Adipose tissue (tissue), 3 donors: Measurements from ENCODE around the gene CAPZB. TPM values are rescaled to one million over a fixed set of nuclear protein-coding genes. Genes with fewer than 3 reads are reported as not detected.

Experiments used
- H3K27ac ChIP-seq: one replicate; pipeline ENCODE4 v1.5.1; 2013; ENCODE audit warnings: low read depth, low read length
- WGBS, 3 donors: extraction: QIAGEN DNeasy Blood & Tissue Kit; methylation state at CpG; one replicate each; pipeline ENCODE4 v1.1.7; 2013; 5-methylcytosine and 5-hydroxymethylcytosine counted together
- polyA plus RNA-seq, 3 donors: library from polyadenylated mRNA; stranded (reverse); fragments of 200-250 nt; gene quantifications; one replicate each; pipeline ENCODE4 v1.2.3, GENCODE V29; 2013
- donor health status: healthy with polysubstance abuse.
- donor health status: Bipolar disorder and iron deficiency.
- donor health status: healthy.

The CAPZB gene
- polyA plus RNA-seq, 3 donors = 69.7 to 265 (median 214) TPM

DNA sequence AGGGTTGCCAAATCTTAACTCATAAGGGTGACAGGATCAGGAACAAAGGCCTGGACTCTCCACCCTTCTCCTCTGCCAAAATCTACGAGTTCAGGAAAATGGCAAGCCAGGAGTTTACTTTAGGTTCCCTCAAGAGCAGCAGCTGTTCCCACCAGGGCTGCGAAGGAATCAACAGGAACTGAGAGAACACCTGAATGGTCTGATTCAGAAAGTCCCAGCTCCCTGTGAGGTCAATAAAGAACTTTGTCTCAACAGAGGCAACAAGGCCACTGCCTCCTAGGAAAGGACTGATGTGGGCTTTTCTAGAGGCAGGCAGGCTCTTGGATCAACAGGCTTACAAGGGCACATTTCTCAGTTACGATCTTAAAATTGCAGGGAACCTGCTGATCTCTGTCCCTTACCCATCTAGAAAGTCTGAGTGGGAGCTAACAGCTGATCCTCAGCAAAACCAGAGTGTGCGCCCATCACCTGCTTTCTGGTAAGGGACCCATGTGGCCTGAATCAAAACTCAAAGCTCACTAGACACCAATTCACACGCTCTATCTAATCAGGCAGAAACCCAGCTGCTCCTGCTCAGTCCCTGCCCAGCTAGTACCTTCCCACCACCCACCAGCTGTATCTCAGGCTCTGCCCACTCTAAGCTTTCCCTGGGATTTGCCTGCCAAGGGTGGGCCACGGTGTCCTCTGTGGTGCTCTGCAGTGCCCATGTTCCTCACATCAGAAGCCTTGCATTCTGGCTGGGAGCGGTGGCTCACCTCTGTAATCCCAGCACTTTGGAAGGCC lies 83.1 kb downstream of the CAPZB start:
- 70 to 85% (median 82%) methylated on average over 7 of the region's 7 CpGs for WGBS, 3 donors
- H3K27ac ChIP-seq = no peak overlapping the region

DNA sequence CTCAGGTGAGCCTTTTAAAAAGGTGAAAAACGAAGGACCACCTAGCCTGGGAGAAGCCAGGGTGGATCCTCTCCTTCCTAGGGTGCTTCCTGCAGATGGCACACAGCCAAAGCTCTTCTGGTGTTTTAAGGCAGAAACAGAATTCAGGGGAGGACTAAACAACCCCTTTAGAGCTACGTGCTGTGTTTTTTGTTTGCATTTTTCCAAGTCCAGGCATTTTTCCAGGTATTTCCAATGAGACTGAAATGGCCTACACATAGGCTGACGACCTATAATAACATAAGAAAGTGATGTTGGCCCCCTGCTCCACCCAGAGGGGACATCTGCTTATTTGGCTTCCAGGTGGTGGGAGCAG lies 83.8 kb downstream of the CAPZB start:
- 67 to 76% (median 74%) methylated on average over 3 of the region's 3 CpGs for WGBS, 3 donors
- H3K27ac ChIP-seq = no peak overlapping the region

DNA sequence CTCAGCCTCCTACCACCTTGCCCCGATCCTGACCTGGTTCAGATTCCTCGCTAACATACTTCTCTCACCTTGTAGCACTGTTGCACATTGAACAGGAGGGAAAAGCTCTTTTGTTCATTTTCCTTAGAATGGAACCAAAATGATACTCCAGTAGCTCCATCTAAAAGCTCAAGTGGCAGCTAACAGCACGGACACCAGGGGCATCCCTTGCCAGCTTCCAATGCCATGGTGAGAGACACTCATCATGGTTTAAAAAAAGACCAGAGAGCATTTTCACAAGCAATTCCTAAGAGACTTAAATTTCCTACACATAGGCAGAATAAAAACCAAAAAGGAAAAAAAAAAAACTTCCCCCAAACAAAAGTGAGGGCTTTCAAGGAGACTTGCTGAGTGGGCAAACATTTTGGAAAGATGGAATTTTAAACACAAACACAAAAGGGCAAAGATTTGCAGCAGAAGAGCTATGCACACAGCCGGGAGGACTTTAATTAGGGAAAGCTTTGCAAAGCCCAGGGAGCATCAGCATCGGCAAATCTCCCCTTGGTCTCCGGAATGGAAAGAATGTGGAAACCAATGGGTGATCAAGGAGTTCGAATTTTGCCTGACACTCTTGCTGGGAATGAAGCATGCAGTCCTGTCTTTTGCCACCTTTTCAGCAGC lies 84.3 kb downstream of the CAPZB start:
- no peak overlapping the region for H3K27ac ChIP-seq
- WGBS, 3 donors = 71 to 83% (median 78%) methylated on average over 7 of the region's 7 CpGs

DNA sequence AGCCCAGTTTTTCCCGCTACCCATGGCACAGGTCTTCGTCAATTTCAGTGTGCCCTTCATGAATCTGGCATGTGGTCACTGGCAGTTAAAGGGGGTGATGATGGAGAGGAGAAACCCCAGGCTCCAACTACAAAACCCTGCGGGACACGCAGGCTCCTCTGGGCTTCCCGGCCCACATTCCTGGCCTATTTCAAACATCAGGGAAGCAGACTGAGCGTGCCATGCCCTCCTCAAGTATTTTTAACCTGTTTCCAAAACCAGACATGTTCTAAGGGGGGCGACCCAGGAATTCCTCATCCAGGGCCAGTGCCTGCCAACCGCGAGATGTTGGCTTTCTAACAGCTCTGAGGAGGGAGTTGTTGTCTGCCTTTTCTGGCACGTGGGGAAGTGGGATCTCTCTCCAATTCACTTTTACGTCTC lies 85.1 kb downstream of the CAPZB start:
- H3K27ac ChIP-seq = no peak overlapping the region
- WGBS, 3 donors = 82 to 89% (median 89%) methylated on average over 11 of the region's 11 CpGs

DNA sequence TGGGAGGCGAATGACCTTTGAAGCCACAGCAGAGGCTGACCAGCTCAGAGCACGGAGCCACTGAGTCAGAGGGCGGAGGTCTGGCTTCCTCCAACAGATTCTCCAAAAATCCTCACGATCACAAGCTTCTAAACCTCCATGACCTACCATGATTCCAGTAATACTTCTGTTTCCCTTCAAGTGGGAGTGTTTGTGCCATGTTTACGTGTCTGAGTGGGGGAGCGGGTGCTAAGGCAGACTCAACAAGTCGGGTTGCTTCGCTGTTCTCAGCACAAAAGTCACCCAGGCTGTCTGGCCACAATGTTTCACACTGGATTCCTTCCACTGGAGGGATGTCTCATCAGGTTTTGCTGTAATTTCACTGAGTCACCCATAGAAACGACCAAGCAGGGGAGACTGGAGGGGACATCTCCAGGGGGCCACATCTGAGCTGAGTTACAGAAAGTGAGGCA lies 87.0 kb downstream of the CAPZB start:
- 73 to 87% (median 78%) methylated on average over 9 of the region's 9 CpGs for WGBS, 3 donors
- no peak overlapping the region for H3K27ac ChIP-seq

DNA sequence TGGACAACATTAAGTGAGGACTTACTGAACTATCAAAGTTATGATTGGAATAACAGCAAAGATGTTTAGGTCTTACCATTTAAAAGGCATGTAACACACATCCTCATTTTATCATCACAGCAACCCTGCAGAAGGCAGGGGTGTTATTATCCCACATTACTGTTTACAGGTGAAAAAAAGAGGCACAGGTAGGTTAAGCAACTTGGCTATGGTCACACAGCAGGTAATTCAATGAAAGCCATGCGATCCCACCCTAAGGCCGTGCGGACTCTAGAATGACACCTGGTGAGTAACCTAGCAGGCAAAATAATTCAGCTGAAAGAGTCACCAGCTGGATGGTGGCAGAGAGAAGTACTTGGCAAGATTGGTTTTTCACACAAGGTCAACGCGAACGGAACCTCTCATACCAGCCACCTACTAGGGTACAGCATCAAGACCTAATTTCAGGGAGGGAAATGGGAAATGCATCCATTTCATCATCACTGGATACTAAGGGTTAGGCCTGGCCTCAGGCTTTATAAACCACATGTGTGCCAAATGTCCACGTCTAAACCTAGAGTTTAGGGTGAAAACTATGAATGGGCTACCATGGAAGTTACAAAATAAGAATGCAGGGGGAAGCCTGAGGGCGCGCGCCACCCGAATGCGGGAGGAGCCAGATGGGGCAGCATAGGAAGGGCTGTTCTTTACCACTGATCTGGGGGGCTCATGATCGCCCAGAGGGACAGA lies 88.0 kb downstream of the CAPZB start:
- 89 to 94% (median 90%) methylated on average over 13 of the region's 13 CpGs for WGBS, 3 donors
- H3K27ac ChIP-seq = no peak overlapping the region

DNA sequence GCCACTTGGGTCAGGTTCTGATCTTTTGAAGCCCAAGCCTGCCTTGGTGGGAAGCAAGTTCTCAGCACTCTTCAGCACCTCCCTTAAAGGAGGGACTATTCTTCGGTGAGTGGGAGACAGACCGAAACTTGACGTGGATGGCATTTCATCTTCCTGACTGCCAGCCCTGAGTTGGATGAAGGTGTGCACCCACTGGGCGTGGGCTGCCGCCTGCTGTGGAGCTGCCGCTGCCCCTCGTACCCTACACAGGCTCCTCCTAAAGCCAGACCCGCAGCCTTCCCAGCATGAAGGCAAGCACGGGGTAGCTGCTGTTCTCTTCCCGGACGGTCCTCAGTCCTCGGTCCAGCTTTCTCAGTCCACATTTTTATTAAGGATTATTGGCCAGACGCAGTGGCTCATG lies 89.1 kb downstream of the CAPZB start:
- 91 to 94% (median 92%) methylated on average over 13 of the region's 13 CpGs for WGBS, 3 donors
- H3K27ac ChIP-seq = no peak overlapping the region

DNA sequence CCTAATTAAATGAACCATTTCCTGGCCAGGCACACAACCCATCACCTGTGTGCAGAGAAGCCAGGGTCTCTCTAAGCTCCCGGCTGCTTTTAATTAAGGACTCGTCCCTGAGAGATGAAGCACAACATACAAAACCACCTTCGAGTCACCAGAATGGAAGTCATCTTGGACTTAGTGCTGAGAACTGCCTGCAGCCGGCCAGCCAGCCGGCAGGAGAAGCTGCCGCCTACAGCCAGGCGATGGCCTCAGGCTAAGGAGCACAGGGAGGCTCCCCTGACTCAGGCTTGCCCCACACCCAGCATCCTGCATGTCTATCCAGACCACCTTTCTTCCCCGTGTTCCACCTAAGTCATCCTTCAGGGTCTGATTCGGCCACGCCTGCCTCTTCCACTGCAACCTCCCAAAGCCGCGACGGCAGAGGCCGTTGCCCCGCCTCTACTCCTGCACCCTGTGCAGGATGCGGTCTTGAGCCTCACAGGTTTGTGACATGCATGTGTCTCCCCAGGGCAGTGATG lies 89.6 kb downstream of the CAPZB start:
- H3K27ac ChIP-seq = no peak overlapping the region
- 83 to 91% (median 85%) methylated on average over 16 of the region's 16 CpGs for WGBS, 3 donors

DNA sequence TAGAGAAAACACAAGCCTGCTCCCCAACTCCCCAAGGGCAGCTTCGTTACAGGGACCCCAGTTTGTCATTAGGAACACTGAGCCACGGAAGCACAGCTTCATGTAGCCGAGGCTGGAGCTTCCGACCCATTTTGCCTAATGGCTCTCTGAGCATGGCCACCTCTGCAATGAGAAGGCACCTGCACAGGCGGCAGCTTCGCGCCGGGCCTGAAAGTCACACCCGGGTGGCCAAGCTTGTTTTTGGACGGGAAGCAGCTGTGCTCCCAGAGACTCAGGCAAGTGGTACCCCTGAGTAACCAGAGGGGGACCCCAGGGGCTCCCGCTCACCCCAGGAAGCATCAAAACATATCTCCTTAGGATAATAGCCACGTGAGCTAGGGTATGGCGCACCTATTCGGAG lies 92.3 kb downstream of the CAPZB start:
- 84 to 88% (median 86%) methylated on average over 14 of the region's 14 CpGs for WGBS, 3 donors
- H3K27ac ChIP-seq = no peak overlapping the region

DNA sequence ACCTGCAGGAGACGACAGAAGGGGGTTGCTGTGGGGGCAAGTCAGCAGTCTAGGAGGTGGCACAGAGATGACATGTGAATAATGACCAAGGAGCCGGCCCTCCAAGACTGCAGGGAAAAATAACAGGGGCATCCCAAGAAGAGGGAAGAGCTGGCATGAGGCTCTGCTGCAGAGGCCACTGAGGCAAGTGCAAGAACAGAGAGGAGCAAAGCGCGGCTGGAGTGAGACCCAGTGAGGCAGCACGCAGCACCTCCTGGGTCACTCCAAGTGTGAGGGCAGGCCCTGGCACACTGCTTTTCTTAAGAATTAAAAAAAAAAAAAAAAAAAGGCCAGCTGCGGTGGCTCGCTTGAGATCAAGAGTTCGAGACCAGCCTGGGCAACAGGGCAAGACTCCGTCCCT lies 93.1 kb downstream of the CAPZB start:
- WGBS, 3 donors = 79 to 92% (median 83%) methylated on average over 9 of the region's 9 CpGs
- H3K27ac ChIP-seq = no peak overlapping the region

DNA sequence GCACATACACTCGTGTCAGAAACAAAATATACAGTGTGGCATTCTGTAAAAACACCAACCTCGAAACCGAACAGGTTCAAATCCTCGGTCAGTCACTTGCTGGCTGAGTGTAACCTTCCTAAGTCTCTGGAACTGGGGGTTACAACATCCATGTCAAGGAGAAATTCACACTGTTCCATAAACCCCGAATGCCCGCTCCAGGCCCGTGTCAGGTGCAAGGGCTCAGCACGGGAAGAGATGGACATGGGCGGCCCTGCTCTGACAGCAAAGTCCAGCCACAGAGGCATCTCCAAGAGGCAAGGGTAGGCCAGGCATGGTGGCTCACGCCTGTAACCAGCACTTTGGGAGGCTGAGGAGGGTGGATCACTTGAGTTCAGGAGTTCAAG lies 93.8 kb downstream of the CAPZB start:
- H3K27ac ChIP-seq = no peak overlapping the region
- WGBS, 3 donors = 27 to 50% (median 28%) methylated on average over 10 of the region's 10 CpGs

DNA sequence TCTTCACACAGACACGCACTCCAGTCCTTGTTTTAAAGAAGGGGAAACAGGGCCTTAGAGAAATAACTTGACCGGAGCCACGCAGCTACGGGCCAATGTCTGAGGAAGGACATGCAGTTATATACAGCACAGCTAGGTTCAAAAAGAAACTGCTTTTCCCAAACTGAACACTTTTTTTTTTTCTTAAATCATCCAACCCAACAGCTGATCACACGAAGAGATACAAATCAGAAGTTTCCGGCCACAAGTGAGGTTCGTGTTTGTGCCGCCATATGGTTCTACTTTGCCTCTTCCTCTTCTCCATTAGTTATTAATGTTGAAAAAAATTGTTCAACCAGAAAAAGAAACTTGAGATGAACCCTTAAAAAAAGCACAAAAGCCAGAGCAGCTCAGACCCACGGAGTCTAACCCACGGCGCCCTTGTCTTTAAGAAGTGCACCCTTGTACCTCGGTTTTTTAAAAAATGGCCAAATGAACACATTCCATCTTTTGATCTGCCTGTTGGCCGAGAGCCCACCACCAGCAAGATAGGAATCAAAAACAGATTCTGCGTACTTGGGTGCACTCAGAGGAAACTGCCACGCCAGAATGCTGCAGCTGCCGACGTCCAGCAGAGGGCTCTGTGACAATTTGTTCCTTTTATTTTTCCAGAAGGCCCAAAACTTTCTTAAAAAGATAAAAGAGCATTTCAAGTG lies 94.3 kb downstream of the CAPZB start:
- 16 to 34% (median 18%) methylated on average over 17 of the region's 17 CpGs for WGBS, 3 donors
- no peak overlapping the region for H3K27ac ChIP-seq

DNA sequence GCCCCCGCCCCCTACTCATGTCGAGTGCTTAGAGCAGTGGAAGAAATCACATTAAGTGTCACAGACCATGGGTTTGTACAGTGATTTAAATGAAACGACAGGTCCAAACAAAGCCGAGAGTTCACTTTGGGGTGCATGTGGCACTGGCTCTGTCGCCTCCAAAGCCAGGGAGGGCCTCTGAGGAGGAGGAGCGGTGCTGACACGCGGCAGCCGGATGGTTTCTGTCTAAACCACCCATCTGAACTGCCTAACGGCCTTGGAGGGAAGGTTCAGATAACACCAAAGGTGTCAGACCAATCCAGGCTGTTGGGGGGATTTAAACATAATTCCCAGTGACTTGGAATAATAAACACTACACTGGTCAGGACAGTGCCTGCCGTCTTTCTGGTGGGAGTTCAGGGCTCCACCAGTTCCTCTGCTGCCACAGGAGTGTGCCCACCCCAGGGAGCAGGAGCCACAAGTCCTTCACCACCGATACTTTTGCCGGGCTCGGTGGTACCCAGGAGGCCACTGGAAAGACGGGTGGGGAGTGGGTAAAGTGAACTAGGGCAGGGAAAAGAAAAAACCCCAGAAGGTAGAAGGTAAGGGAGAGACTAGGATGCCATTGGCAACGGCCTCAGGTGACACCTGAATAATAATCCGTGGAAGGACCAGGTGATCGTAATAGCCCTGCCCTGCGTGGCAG lies 95.0 kb downstream of the CAPZB start:
- peak overlapping the region; percentile 33 for H3K27ac ChIP-seq
- 59 to 76% (median 70%) methylated on average over 19 of the region's 19 CpGs for WGBS, 3 donors

DNA sequence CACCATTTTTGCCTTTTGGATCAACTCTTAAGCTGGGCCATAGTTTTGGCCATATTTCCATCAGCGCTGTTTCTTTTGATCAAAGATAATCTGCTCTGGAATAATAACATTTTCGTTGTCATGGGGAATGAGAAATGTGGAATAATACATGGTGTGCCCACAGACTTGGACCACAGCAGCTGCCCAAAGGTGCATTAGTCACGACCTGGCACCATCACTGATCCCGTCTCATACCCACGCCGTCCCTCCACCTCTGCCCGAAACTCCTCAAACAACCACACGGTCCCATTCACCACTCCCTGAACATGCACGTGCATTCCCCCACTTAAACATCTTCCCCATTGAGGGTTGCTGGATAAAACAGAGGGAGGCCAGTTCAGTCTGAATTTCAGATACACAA lies 96.4 kb downstream of the CAPZB start:
- H3K27ac ChIP-seq = no peak overlapping the region
- 94 to 97% (median 96%) methylated on average over 9 of the region's 9 CpGs for WGBS, 3 donors

DNA sequence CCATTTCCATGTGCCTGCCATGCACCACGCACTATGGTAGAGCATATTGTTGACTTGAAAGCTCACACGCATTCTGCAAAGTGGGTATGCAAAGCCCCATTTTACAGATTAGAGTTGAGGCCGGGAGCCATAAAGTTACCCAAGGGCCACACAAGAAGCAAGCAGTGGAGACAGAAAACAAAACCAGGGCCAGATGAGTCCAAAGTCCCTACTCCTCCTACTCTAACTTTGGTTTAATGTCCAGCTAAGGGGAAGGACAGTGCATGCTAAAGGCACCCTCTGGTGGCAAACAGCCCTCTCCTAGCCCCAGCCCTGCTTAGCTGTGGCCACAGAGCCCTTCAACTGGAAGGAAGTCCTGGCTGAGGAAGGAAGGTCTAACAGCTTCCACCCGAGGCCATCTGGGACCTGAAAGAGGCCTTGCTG lies 98.3 kb downstream of the CAPZB start:
- WGBS, 3 donors = 78 to 90% (median 84%) methylated on average over 4 of the region's 4 CpGs

DNA sequence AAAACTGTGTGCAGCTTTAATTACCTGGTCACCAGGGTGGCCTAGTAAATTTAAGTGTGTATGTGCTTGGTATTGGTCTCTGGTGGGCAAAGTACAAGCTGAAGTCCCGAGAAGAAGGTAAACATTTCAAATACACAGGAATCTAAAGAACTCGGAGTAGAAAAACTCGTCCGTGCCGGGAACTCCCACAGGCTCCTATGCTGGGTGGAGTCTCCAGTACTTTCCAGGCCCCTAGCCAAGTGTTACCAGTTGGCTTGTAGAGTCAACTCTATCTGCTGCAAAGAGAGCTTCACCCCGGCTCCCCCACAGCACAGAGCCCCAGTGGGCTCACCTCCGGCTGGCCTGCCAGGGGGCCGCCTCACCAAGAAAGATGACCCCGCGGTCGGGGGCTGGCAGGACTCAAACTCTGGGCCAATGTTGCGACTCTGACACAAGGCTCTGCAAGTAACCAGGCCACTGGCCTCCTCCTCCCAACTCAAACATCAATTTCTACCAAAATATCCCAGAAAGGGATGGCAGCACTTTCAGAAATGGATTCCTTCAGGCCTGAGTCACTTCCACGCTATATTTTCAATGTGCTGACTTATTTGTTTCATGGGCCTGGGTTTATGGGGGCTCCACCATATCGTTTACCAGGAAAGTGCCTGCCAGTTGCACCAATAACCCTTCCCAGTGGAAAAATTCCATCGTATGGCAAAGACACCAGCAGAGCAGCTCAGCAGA lies 99.3 kb downstream of the CAPZB start:
- WGBS, 3 donors = 42 to 57% (median 55%) methylated on average over 15 of the region's 15 CpGs
- no peak overlapping the region for H3K27ac ChIP-seq

More for the DNA sequence above, 98.3 kb downstream of the CAPZB start:
- no peak overlapping the region for H3K27ac ChIP-seq

DNA sequence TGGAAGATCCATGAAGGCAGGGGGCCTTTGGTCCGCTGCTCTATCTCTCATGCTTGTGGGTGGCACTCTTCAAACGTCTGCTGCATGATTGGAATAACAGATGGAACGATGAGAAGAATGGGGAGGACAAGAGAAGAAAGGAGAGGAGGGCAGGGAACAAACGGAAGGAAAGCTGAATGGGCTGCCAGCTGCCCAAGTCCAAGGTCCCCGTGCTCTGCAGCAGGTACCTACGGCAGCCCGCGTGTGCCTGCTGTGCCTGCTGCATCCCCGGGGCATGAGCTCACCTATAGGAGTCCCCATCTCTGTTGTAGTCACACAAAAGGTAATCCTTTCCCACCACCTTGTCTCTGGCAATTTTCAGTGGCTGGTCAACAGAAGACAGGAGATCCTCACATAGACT lies 100.1 kb downstream of the CAPZB start:
- no peak overlapping the region for H3K27ac ChIP-seq
- 68 to 86% (median 84%) methylated on average over 9 of the region's 9 CpGs for WGBS, 3 donors
